DOHH2 (cell line): ENCODE measurements around the gene ELOVL6.

Experiments used
- EZH2phosphoT487 ChIP-seq: fragments of 200-600 bp; sonication (generic); IDR thresholded peaks from 2 replicates; pipeline ENCODE4 v1.6.1; 2017; ENCODE audit warnings: borderline replicate concordance, mild to moderate bottlenecking, antibody characterized with exemption, low read length, moderate library complexity, mixed read lengths
- TF ChIP-seq, protein P1 (sequence below): fragments of 200-600 bp; sonication (generic); IDR thresholded peaks from one replicate; pipeline ENCODE4 v1.5.1; 2014; ENCODE audit warnings: antibody characterized with exemption, mild to moderate bottlenecking, low read depth, low read length; ENCODE audit not compliant: poor library complexity, severe bottlenecking

DNA sequence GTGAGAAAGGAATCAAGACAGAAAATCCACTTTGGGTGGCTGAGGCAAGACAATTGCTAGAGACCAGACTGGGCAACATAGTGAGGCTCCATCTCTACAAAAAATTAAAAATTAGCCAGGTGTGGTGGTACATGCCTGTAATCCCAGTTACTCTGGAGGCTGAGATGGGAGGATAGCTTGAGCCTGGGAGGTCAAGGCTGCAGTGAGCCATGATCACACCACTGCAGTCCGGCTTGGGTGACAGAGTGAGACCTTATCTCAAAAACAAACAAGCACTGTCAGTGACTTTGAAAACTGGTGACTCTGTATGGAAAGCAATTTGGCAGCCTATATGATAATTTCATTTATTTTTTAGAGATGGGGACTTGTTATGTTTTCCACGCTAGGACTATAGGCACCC, 2.3 kb upstream of the ELOVL6 start:
- TF ChIP-seq, protein P1, sequence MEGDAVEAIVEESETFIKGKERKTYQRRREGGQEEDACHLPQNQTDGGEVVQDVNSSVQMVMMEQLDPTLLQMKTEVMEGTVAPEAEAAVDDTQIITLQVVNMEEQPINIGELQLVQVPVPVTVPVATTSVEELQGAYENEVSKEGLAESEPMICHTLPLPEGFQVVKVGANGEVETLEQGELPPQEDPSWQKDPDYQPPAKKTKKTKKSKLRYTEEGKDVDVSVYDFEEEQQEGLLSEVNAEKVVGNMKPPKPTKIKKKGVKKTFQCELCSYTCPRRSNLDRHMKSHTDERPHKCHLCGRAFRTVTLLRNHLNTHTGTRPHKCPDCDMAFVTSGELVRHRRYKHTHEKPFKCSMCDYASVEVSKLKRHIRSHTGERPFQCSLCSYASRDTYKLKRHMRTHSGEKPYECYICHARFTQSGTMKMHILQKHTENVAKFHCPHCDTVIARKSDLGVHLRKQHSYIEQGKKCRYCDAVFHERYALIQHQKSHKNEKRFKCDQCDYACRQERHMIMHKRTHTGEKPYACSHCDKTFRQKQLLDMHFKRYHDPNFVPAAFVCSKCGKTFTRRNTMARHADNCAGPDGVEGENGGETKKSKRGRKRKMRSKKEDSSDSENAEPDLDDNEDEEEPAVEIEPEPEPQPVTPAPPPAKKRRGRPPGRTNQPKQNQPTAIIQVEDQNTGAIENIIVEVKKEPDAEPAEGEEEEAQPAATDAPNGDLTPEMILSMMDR, result no peak
- no peak for TF ChIP-seq EZH2phosphoT487
